Activated CD4-positive, alpha-beta T cell treated with anti-CD3 and anti-CD28 coated beads, Interleukin-2, amount 50 U/mL, for 16 hours (primary cell): ENCODE results near the gene ARHGAP20.

Experiments
- DNase-seq: peaks from one replicate; pipeline ENCODE4 v3.0.0-alpha.2; 2020

The ARHGAP20 gene, protein sequence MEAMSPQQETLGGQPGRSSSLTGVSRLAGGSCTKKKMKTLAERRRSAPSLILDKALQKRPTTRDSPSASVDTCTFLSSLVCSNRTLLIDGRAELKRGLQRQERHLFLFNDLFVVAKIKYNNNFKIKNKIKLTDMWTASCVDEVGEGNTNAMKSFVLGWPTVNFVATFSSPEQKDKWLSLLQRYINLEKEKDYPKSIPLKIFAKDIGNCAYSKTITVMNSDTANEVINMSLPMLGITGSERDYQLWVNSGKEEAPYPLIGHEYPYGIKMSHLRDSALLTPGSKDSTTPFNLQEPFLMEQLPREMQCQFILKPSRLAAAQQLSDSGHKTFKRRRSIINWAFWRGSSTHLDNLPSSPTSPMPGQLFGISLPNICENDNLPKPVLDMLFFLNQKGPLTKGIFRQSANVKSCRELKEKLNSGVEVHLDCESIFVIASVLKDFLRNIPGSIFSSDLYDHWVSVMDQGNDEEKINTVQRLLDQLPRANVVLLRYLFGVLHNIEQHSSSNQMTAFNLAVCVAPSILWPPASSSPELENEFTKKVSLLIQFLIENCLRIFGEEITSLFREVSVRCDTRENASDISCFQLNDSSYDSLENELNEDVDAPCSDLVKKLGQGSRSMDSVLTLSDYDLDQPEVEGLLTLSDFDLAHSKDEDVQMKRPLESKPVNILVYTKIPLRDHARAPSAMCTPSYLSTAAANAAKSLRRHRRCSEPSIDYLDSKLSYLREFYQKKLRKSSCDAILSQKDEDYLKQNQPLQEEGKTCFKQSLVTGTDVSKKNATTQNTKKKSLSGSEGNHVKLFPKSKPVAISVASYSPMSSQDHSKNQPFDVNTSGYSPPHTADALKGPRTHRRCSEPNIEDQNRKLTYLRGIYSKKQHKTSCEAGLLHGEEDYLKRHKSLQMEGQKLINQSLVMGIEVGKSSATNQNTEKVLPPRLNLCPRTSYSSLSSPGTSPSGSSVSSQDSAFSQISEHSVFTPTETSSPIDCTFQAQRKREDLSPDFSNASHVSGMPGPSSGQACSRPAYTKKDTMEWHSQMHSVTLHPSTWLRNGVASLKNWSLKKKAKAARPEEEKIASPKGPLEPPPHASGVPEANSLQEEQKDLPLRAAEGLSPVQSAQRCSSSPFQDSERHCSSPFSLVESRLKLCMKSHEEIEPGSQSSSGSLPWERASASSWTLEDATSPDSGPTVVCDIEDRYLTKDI

DNA sequence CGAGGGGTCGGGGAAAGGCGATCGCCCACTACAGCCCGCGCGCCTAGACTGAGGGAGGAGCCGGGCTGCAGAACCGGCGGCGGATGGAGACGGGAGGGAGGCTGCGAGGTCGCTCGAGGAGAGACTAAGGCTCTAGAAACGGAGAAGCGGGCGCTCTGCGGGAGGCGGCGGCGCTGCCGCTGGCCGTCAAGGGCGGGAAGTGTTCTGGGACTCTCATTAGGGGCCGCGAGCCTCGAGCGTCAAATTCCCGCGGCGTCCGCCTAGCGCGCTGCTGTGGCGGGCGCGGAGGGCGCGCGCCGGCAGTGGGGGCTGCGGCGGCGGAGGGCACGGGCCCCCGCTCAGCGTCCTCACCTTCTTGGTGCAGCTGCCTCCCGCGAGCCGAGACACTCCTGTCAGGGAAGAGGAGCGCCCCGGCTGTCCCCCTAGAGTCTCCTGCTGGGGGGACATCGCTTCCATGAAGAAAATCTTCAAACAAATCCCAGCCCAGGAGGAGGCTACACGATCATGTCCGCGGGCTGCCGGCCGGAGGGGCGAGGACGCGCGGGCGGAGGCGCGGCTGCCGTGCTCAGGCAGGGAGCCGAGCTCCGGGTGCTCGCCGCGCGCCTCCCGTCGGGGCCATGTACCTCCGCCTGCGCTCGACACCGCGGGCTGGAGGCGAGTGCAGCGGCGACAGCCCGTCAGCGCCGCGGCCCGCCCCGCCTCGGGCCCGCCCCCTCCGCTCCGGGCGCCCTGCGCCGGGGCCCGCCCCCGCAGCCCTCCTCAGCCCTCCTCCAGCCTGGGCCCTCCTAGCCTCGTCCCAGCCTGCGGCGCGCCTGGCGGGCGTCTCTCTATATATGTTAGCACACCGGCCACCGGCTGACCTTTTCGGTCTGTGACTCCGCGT lies at the start of gene ARHGAP20:
ARHGAP20 (minus strand) TSS at position 662 of the 883 bp plus-strand sequence; CDS start at position 456, 206 bp downstream.
- DNase-seq: peak; percentile 45

DNA sequence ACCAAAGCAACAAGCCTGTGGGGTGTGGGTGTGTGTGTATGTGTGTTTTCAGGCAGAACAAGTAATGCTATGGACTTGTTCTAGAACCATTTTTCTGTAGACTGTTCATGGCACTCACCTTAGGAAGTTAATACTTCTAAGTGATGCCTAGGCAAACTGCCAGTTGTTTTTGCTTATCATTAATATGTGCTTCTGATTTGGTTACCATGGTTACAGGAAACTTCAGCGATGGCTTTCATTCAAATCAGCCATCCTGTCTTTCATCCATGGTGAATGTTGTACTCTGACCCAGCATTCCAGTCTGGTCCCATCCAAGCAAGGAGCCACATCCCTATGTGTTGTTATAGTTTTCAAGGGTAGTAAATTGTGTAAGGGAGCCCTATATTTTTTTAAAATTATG lies 49.8 kb upstream of the ARHGAP20 start:
- no peak for DNase-seq

DNA sequence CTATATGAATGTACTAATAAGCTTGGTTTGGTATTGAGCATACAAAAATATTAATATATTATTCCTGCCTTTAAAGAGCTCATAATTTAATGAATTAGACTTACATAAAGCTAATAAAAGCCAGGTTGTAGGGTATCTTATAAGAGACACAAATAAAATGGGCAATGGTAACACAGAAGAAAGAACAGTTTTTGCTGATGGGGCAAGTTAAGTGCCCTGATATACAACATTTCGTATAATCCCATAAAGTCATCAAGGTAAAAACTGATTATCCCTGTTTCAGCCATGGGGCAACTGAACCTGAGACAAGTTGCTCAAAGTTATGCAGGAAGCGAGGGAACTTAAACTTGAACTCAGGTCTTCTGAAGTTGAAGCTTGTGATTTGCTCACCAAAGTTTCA lies 48.9 kb upstream of the ARHGAP20 start:
- DNase-seq: no peak

DNA sequence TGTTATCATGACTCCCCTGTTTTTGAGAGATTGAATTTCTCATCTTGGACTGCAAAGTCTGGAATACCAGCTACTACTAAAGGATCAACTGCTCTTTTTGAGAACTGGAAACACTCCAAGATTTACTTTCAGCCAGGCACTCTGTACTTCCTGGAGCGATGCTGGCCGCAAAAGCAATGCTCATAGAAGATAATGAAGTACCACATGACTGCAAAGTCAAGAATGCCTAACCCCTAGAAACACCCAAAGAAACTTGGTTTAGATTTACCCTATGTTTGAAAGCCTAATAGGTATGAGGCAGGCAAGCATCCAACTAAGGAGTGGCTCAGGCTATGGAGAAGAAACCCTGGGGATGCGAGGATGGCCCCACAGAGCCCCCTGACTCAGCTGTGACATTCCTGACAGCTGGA lies 47.7 kb upstream of the ARHGAP20 start:
- DNase-seq: no peak

DNA sequence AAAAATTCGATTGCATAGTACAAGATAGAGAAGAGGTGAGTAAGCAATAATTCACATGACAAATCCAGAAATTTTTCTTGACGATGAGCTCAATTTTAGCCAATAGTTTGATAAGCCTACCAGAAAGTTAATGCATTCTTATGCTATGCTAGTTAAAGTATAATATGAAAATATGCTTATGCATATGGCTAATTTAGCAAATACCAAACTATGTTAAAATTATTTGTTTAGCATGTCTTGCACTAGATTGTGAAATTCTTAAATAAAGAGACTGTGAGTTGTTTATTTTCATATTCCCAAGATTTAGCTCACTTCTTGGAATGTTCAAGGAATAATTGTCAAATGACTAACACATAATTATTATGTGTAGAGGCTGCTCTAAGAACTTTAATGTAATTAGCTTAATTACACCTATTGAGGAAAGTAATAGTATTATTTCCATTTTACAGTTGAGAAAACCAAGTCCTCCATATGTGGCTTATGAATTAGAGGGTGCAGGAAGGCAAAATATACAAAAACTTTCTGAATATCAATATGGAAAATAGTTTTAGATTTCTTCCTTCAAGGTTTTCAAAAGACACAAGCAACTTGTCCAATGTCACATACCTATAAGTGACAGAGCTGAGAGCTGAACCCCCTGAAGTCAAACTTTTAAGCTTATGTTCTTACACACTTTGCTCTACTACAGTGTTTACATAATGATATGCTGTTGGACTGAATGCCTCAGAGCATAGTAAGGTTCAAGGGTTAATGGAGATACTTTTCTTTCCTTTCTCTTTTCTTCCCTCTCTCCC lies 45.9 kb upstream of the ARHGAP20 start:
- DNase-seq: no peak

DNA sequence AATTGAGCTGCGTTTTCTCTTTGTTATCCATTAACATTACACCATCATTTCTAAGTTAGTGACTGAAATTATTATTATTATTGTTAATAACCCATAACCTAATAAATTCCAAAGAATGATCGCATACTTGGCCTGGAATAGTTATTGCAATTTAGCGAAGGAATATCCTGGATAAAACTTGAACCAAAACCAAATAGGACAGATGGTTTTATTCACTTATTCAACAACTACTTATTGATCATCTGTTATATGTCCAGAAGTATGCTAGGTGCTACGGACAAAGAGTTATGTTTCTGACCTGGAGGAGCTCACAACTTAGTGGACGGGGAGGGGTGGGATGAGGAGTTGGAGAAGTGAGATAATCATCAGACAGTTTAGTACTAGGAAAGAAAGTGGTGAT lies 44.8 kb upstream of the ARHGAP20 start:
- no peak for DNase-seq

DNA sequence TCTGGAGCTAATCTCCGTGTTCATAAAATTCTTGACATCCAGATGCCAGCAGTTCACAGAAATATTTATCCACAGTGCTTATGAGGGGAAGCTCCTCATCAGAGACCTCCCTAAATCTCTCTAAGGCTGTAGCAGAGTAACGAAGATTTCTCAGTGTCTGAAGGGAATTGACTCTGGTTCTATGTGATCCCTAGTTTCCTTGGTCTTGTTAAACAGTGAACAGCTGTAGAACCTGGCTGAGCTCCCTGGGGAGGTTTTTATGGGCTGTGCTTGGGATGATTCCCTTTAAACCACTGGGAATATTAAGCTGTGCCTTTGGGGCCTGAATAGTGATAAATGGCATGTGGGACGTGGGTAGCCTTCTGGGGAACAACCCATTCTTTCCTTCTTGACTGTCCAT lies 43.7 kb upstream of the ARHGAP20 start:
- DNase-seq: no peak

DNA sequence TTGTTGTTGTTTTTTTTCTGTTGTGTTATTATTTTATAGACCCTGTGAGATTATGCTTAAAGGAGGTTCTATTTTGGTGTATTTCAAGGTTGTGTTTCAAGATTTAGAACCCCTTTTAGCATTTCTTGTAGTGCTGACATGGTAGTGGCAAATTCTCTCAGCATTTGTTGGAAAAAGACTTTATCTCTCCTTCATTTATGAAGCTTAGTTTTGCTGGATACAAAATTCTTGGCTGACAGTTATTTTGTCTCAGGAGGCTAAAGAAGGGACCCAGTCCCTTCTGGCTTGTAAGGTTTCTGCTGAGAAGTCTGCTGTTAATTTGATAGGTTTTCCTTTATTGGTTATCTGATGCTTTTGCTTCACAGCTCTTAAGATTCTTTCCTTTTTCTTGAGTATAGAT lies 40.7 kb upstream of the ARHGAP20 start:
- DNase-seq: no peak

DNA sequence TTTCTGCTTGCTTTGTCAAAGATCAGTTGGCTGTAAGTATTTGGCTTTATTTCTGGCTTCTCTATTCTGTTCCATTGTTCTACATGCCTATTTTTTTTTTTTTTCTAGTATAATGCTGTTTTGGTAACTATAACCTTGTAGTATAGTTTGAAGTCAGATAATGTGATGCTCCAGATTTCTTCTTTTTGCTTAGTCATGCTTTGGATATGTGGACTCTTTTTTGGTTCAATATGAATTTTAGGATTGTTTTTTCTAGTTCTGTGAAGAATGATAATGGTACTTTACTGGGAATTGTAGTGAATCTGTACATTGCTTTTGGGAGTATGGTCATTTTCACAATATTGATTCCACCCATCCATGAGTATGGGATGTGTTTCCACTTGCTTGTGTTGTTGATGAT lies 37.9 kb upstream of the ARHGAP20 start:
- no peak for DNase-seq

DNA sequence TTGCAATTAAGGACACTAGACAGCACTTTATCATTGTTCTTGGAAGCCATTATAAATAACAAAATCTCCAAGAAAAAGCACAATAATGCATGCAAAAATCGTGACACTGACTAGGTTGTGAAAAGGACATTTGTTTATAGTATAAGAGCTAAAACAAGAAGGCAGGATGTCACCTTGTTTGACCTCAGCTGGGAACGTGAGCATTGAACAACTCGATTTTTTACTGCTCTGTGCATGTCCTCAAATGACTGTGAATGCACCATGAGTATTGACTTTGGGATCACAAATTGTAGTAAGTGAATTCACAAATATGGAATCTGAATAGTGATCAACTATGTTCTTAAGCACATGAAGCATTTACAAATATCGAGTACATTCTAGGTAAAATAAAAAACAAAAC lies 35.3 kb upstream of the ARHGAP20 start:
- DNase-seq: no peak

DNA sequence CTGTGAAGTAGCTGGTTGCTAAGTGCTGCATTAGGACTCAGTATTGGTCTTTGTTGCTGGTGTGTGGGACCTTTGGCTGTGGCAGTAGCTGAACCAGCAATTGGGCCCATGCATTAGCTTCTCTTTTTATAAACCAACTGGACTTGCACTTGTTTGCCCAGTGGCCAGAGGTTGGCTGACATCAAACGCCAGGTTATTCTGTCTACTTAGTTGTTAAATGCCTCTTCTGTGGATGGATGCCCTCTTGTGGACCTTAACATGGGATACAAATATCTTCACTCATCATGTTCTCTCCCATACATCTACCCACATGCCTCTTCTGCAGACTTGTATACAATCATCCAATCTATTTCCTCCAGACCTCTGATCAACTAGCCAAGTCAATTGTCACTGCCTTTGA lies 26.4 kb upstream of the ARHGAP20 start:
- DNase-seq: peak; percentile 2

DNA sequence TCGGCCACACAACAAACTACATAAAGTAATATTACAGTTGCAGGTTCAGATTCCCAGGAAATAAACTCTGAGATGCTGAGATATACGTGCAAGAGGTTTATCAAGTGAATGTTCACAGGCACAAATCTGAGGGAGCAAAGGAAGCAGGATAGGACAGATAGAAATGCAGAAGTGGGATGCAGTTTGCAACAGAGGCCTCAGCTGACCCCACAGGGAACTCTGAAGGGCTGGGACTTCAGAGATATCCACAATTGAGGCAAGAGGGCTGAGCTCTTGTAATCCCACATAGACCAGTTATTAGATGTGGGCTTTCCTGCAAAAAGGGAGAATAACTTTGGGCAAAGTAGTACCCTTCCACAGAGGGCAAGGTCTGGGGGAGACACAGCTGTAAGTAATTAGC lies 25.4 kb upstream of the ARHGAP20 start:
- DNase-seq: no peak

DNA sequence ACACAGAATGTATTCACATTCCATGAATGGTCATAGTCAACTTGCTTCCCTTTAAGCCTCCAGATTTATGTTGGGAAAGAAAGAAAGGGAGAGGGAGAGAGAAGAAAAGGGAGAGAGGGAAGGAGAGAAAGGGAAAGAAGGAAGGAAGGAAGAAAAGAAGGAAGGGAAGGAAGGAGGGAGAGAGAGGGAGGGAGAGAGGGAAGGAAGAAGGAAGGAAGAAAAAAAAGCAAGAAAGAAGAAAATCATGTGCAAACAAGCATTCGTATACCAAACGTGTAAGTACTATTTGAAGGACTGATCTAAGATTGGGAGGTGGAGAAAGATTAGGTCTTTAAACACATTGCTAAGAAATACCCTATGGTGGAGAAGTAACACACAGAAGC lies 23.9 kb upstream of the ARHGAP20 start:
- DNase-seq: no peak

DNA sequence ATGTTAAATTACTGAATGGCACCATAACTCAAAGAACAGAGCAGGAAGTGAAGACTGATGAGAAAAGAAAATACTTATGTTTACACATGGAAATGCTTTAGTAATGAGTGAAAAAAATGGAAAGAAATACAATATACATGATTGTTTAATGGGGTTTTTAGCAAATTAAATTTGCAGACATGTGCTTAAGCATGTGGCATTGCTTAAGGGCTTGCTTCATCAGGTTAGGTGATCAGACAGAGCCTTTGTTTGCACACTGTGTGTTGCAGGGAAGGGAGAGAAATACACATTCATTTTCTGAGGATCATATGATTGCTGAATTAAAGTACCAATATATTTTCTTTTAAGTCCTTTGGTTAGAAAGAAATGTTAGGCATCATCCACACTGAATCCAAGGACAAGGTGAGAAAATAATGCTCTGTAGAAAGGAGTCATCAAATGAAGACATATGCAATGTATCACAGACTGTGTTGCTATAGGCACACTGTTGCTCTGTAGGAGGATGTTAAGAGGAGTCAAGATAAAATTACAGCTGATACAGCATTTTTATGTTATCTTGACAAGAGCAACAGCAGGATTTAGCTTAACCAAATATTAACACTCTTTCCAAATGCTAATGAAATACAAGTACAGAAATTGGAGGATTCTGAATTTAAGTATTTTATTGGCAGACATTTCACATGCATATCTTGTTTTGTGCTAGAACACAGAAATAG lies 23.4 kb upstream of the ARHGAP20 start:
- no peak for DNase-seq

DNA sequence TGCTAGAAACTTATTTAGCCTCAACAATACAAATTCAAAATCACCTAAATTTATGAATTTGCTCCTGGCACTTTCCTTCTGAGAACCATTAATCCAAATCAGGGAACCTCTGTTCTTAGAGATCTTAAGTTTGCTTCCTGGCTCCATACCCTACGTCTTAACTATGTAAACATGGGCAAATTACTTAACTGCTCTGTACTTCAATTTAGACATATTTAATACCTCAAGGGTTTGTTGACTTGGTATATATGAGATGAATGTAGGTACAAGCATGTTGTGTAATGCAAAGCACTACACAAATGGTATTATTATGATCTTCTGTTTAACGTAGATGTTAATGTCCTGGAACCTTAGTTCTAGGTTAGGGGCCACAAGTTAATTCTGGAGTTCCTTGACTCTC lies 22.6 kb upstream of the ARHGAP20 start:
- no peak for DNase-seq

DNA sequence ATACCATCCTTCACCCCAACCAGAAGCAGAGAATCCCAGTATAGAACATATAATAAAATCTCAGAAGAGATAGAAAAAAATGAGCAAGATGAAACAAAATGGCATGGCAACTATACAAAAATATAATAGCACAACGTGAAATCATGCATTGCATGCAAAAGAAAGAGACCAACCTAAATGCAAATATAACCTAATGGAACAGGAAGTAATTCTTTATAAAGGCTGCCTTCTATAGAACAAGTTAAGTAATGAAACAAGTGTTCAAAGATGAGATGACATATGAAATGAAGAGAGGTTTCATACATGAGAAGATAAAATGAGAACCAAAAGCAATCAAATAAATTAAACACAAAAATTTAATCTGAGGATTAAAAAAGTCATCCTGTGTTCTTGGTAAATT lies 18.5 kb upstream of the ARHGAP20 start:
- DNase-seq: no peak

DNA sequence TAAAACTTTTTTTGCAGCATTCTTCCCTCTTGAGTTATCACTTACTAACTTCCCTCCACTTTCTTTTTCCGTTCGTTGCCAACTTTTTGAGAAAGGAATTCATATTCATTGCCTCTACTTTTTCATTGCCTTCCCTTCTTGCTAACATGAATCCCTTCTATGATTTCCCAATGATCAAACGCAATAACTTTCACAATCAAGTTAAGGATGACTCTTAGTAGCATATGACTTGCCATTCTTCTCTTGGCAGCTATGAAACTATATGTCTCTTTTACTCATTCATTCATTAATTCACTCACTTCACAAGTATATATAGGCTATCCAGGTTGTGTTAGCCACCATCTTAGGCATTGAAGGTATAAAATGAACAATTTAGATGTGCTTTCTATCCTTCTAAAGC lies 16.6 kb upstream of the ARHGAP20 start:
- no peak for DNase-seq

DNA sequence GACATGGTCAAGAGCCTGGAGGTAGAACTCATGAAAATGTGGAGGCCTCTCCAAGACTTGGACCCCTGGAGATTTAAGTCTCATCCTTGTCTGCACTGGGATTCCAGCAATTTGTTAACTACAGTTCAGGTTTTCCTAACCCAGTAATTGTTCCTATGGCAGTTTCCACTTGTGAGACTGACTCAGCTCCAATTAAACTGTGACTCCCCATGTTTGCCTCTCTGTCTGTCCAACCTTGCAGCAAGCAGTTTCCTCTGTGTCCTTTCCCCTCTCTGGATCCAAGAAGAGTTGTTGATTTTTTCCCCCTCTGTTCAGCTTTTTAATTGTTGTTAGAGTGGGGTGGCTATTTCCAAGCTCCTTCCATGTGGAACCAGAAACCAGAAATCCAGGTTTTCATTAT lies 16.2 kb upstream of the ARHGAP20 start:
- DNase-seq: no peak

DNA sequence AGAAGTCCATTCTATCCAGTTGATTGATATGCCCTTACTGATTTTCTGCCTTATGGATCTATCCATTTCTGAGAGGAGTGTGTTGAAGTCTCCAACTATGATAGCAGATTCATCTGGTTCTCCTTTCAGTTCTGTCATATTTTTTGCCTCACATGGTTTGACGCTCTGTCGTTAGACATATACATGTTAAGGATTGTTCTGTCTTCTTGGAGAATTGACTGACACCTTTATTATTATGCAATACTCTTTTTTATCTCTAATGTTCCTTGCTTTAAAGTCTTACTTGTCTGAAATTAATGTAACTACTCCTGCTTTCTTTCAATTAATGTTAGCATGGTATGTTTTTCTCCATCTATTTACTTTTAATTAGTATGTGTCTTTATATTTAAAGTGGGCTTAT lies 12.1 kb upstream of the ARHGAP20 start:
- no peak for DNase-seq

DNA sequence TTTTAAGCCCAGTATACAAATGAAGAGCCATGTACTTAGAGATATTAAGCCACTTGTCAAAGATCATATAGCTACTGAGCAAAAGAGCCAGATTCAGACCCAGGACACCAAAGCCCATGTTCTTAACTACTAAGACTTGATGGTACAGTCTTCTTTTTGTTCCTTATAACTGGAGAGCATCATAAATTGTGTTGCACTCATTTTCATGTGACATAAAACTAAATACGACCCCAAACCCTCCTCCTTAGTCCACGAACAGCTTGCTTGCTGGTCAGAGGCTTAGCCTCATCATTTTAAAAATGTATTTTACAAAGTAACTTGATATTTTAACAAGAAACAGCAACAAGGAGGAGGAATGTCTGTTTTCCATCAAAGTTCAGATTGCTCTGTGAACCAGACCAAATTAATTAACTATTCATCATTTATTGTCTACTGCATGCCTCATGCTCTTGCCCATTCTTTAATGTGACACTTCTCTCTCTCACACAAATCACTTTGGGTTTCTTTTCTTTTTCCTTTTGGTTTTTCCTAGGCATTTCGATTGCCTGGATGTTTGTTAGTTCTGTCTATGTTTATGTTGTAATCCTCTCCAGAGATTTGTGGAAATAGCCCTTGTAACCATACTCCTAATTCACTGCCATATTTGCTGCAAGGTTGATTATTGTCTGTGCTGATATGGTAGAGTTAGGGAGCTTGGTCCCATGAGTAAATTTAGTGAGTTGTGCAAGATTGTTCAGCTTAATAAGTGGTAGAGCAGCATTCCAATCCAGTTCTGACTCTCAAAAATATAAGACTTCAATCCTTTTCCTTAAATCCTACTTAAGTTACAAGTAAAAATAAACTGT lies 8.4 kb upstream of the ARHGAP20 start:
- no peak for DNase-seq
